Activated CD8-positive, alpha-beta memory T cell treated with anti-CD3 and anti-CD28 coated beads, Interleukin-2, amount 50 U/mL, for 24 hours (primary cell): ENCODE measurements around the gene ZAP70.

Source experiments
- DNase-seq: peaks from one replicate; pipeline ENCODE4 v3.0.0-alpha.2; 2020; ENCODE audit errors: extremely low read depth

ZAP70 gene

GRCh38 chr2:97751752-97752151, 38.4 kb downstream of the ZAP70 start:
- no peak for DNase-seq

- no peak for DNase-seq
Measured at GRCh38 chr2:97752342-97753334, 39.3 kb downstream of the ZAP70 start.

- DNase-seq, result no peak
Measured at GRCh38 chr2:97754690-97755346, 41.4 kb downstream of the ZAP70 start.

- no peak for DNase-seq
Measured at GRCh38 chr2:97755491-97755890, 42.1 kb downstream of the ZAP70 start.

GRCh38 chr2:97757062-97757461, 43.7 kb downstream of the ZAP70 start:
- DNase-seq, result no peak

GRCh38 chr2:97758131-97758705, 44.8 kb downstream of the ZAP70 start:
- no peak for DNase-seq

GRCh38 chr2:97759727-97760407, 46.5 kb downstream of the ZAP70 start:
- DNase-seq, result no peak

- no peak for DNase-seq
Measured at GRCh38 chr2:97760480-97761049, 47.2 kb downstream of the ZAP70 start.

- DNase-seq, result no peak
Measured at GRCh38 chr2:97761192-97761591, 47.8 kb downstream of the ZAP70 start.

- no peak for DNase-seq
Measured at GRCh38 chr2:97763176-97763845, 49.9 kb downstream of the ZAP70 start.

GRCh38 chr2:97764559-97765263, 51.3 kb downstream of the ZAP70 start:
- DNase-seq, result no peak

GRCh38 chr2:97765933-97766332, 52.6 kb downstream of the ZAP70 start:
- DNase-seq, result no peak

GRCh38 chr2:97766567-97766966, 53.2 kb downstream of the ZAP70 start:
- DNase-seq, result no peak

GRCh38 chr2:97769308-97769707, 55.9 kb downstream of the ZAP70 start:
- no peak for DNase-seq

- DNase-seq, result no peak
Measured at GRCh38 chr2:97769711-97770110, 56.3 kb downstream of the ZAP70 start.

GRCh38 chr2:97770445-97770844, 57.1 kb downstream of the ZAP70 start:
- no peak for DNase-seq

- no peak for DNase-seq
Measured at GRCh38 chr2:97774425-97774824, 61.0 kb downstream of the ZAP70 start.

GRCh38 chr2:97775074-97775473, 61.7 kb downstream of the ZAP70 start:
- DNase-seq, result no peak

- DNase-seq, result no peak
Measured at GRCh38 chr2:97779141-97779540, 65.8 kb downstream of the ZAP70 start.

- DNase-seq, result no peak
Measured at GRCh38 chr2:97781981-97782380, 68.6 kb downstream of the ZAP70 start.

GRCh38 chr2:97784953-97785352, 71.6 kb downstream of the ZAP70 start:
- DNase-seq, result no peak
